Liver (tissue), 9 donors: Measurements from ENCODE around the gene ZNF831. TPM values are rescaled to one million over a fixed set of nuclear protein-coding genes. Genes with fewer than 3 reads are reported as not detected.

ENCODE experiments used
- DNase-seq: peaks from one replicate; pipeline ENCODE4 v3.0.0-alpha.2; 2017; ENCODE audit warnings: low spot score
- H3K27ac ChIP-seq, 2 donors: one replicate each; pipeline ENCODE4 v1.7.0; 2013; ENCODE audit warnings: inconsistent platforms in 2 of 2, low read length in 2 of 2, control low read depth in 1 of 2, low read depth in 1 of 2, mild to moderate bottlenecking in 1 of 2
- H3K27me3 ChIP-seq, 4 donors: one replicate each; pipeline versions ENCODE4 v1.6.1 to v1.7.0; 2013; ENCODE audit warnings: low read length in 3 of 4, inconsistent platforms in 1 of 4, mild to moderate bottlenecking in 1 of 4, moderate library complexity in 1 of 4; ENCODE audit not compliant: control insufficient read depth in 4 of 4, insufficient read depth in 4 of 4
- H3K36me3 ChIP-seq, 4 donors: one replicate each; pipeline versions ENCODE4 v1.6.1 to v1.7.0; 2013; ENCODE audit warnings: low read length in 3 of 4, mild to moderate bottlenecking in 3 of 4, low read depth in 1 of 4, moderate library complexity in 1 of 4; ENCODE audit not compliant: control insufficient read depth in 4 of 4, insufficient read depth in 3 of 4
- H3K4me1 ChIP-seq, 4 donors: one replicate each; pipeline versions ENCODE4 v1.6.1 to v1.7.0; 2013; ENCODE audit warnings: low read length in 3 of 4, mild to moderate bottlenecking in 3 of 4, moderate library complexity in 1 of 4; ENCODE audit not compliant: control insufficient read depth in 4 of 4, insufficient read depth in 4 of 4
- H3K4me3 ChIP-seq, 3 donors: one replicate each; pipeline versions ENCODE4 v1.6.1 to v1.7.0; 2013; ENCODE audit warnings: low read length in 3 of 3, control low read depth in 1 of 3, low read depth in 1 of 3, mild to moderate bottlenecking in 1 of 3
- H3K9ac ChIP-seq, 2 donors: one replicate each; pipeline ENCODE4 v1.7.0; 2013; ENCODE audit warnings: low read length in 2 of 2, mild to moderate bottlenecking in 2 of 2, moderate library complexity in 2 of 2, control low read depth in 1 of 2, low read depth in 1 of 2
- H3K9me3 ChIP-seq, 4 donors: one replicate each; pipeline versions ENCODE4 v1.6.1 to v1.7.0; 2013; ENCODE audit warnings: low read length in 3 of 4; ENCODE audit not compliant: control insufficient read depth in 4 of 4
- ATF3 ChIP-seq: IDR thresholded peaks from 2 replicates; pipeline ENCODE4 v1.6.1; 2016; ENCODE audit warnings: antibody characterized with exemption
- CTCF ChIP-seq: fragments of 150-350 bp; IDR thresholded peaks from 2 replicates; pipeline ENCODE4 v1.5.1; 2017; ENCODE audit warnings: improper control_type of control experiment, low read depth, low read length; ENCODE audit not compliant: missing input control
- EGR1 ChIP-seq, 2 donors: IDR thresholded peaks; 2 replicates each; pipeline ENCODE4 v1.6.1; 2016 to 2018; ENCODE audit warnings: antibody characterized with exemption in 2 of 2, low read depth in 2 of 2
- FOXA1 ChIP-seq: IDR thresholded peaks from 2 replicates; pipeline ENCODE4 v1.6.1; 2016; ENCODE audit warnings: antibody characterized with exemption
- FOXA2 ChIP-seq: IDR thresholded peaks from 2 replicates; pipeline ENCODE4 v1.6.1; 2016; ENCODE audit warnings: antibody characterized with exemption
- GABPA ChIP-seq, 2 donors: IDR thresholded peaks in 1 of 2; conservative IDR thresholded peaks in 1 of 2; 2 replicates each; pipeline ENCODE4 v1.6.1; 2016; ENCODE audit warnings: antibody characterized with exemption in 2 of 2, mild to moderate bottlenecking in 1 of 2, moderate library complexity in 1 of 2
- HNF4A ChIP-seq, 2 donors: conservative IDR thresholded peaks; 2 replicates each; pipeline ENCODE4 v1.6.1; 2016; ENCODE audit warnings: antibody characterized with exemption in 2 of 2, mild to moderate bottlenecking in 2 of 2
- HNF4G ChIP-seq: IDR thresholded peaks from 2 replicates; pipeline ENCODE4 v1.6.1; 2016; ENCODE audit warnings: antibody characterized with exemption
- JUND ChIP-seq, 2 donors: IDR thresholded peaks; 2 replicates each; pipeline ENCODE4 v1.6.1; 2016; ENCODE audit warnings: antibody characterized with exemption in 2 of 2
- MAX ChIP-seq: IDR thresholded peaks from 2 replicates; pipeline ENCODE4 v1.6.1; 2016; ENCODE audit warnings: antibody characterized with exemption
- NR2F2 ChIP-seq: IDR thresholded peaks from 2 replicates; pipeline ENCODE4 v1.6.1; 2016; ENCODE audit warnings: antibody characterized with exemption
- RAD21 ChIP-seq, 2 donors: IDR thresholded peaks; 2 replicates each; pipeline ENCODE4 v1.6.1; 2016; ENCODE audit warnings: antibody characterized with exemption in 2 of 2, mild to moderate bottlenecking in 2 of 2
- REST ChIP-seq: IDR thresholded peaks from 2 replicates; pipeline ENCODE4 v1.6.1; 2016; ENCODE audit warnings: antibody characterized with exemption, mild to moderate bottlenecking
- RXRA ChIP-seq, 2 donors: IDR thresholded peaks; 2 replicates each; pipeline ENCODE4 v1.6.1; 2017 to 2018; ENCODE audit warnings: antibody characterized with exemption in 2 of 2, mild to moderate bottlenecking in 1 of 2
- SP1 ChIP-seq: IDR thresholded peaks from 2 replicates; pipeline ENCODE4 v1.6.1; 2018; ENCODE audit warnings: antibody characterized with exemption, mild to moderate bottlenecking
- TAF1 ChIP-seq: conservative IDR thresholded peaks from 2 replicates; pipeline ENCODE4 v1.6.1; 2016; ENCODE audit warnings: antibody characterized with exemption, mild to moderate bottlenecking
- YY1 ChIP-seq: IDR thresholded peaks from 2 replicates; pipeline ENCODE4 v1.6.1; 2016; ENCODE audit warnings: antibody characterized with exemption, mild to moderate bottlenecking
- ZBTB33 ChIP-seq: IDR thresholded peaks from 2 replicates; pipeline ENCODE4 v1.6.1; 2016; ENCODE audit warnings: antibody characterized with exemption
- WGBS: extraction: QIAGEN DNeasy Blood & Tissue Kit; methylation state at CpG from one replicate; pipeline ENCODE4 v1.1.7; 2013; 5-methylcytosine and 5-hydroxymethylcytosine counted together
- polyA plus RNA-seq, 2 donors: library from polyadenylated mRNA; stranded (reverse) in 1 of 2; unstranded in 1 of 2; fragments of 200-250 nt in 1 of 2; fragments of >200 nt in 1 of 2; fragmentation: Nextera tagmentation in 1 of 2; extraction: Ambion mirVana in 1 of 2; gene quantifications; one replicate each; pipeline versions ENCODE4 v1.2.1 to v1.2.3, GENCODE V29; 2013 to 2015
- total RNA-seq, 2 donors: library from RNA; depleted of rRNA; stranded (reverse); fragments of >200 nt; gene quantifications; one replicate each; pipeline ENCODE4 v1.2.3, GENCODE V29; 2014
- donor health status: healthy.
- donor health status: healthy.
- donor health status: healthy.
- donor health status: healthy.
- donor health status: healthy.

ZNF831 gene
- total and polyA plus RNA-seq, 4 donors = 0.06 to 0.75 (median 0.13) TPM

GRCh38 chr20:59253325-59253724 is 89.7 kb downstream of the ZNF831 start:
- H3K4me1 ChIP-seq = no peaks in the 10 kb centered on the region
- no peaks in the 10 kb centered on the region for H3K36me3 ChIP-seq
- H3K27ac ChIP-seq = no peak overlapping the region
- no peaks in the 10 kb centered on the region for H3K9me3 ChIP-seq
- WGBS = 64% methylated on average over 6 of the region's 6 CpGs
- H3K4me3 ChIP-seq = no peak overlapping the region
- no peak for TF ChIP-seq NR2F2
- TF ChIP-seq CTCF = no peak
- TF ChIP-seq ZBTB33 = no peak
- TF ChIP-seq ATF3 = no peak
- no peak for TF ChIP-seq HNF4G
- TF ChIP-seq FOXA1 = no peak
- TF ChIP-seq SP1 = no peak
- no peak for TF ChIP-seq RXRA (IDR thresholded peaks at IDR 0.05)
- no peak for TF ChIP-seq HNF4A (conservative IDR thresholded peaks at IDR 0.05)
- TF ChIP-seq GABPA (IDR thresholded peaks at IDR 0.05 in 1 of 2, conservative IDR thresholded peaks at IDR 0.05 in 1 of 2) = no peak
- no peak for TF ChIP-seq YY1
- TF ChIP-seq TAF1 = no peak
- no peak for TF ChIP-seq JUND (IDR thresholded peaks at IDR 0.05)
- no peak for TF ChIP-seq EGR1 (IDR thresholded peaks at IDR 0.05; ENCODE audit: low read depth in 2 of 2)
- no peak for TF ChIP-seq FOXA2
- no peak for TF ChIP-seq RAD21 (IDR thresholded peaks at IDR 0.05)
- TF ChIP-seq MAX = no peak
- TF ChIP-seq REST = no peak
- H3K27me3 ChIP-seq = peaks cover 0 to 7% (median 1%) of the 10 kb centered on the region in 4 donors
- H3K9ac ChIP-seq = no peak overlapping the region
- DNase-seq = no peak
